Measurements from ENCODE around the gene ZNF771.
"Not testable (repeated sequence)": the region's sequence is repeated elsewhere in the genome, so short reads cannot be mapped to it uniquely, and the experiment has no call there.

ZNF771 gene

GRCh38 chr16:30438835-30439234 is 31.4 kb downstream of the ZNF771 start:
- DNase-seq = no peak

DNA sequence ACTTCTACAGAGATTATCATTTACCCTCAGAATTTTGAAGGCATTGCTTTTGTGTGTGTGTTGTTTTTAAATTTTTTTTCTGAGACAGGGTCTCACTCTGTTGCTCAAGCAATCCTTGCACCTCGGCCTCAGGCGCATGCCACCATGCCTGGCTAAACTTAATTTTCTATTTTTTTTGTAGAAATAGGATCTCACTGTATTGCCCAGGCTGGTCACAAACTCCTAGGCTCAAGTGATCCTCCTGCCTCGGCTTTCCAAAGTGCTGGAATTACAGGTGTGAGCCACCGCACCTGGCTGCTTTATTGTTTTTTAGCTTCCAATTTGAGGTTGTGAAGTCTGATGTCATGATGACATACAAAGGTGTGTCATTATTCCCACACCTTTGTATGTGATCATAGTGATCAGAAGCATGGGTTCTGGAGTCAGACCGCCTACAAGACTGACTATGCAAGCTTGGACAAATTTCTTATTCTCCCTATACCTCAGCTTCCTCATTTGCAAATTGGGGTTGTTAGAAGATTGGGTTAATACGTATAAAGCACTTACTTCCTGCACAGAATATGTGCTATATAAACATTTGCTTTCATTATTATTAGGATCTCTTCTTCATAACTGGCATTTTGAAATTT is 32.4 kb downstream of the ZNF771 start:
- no peak for DNase-seq

DNA sequence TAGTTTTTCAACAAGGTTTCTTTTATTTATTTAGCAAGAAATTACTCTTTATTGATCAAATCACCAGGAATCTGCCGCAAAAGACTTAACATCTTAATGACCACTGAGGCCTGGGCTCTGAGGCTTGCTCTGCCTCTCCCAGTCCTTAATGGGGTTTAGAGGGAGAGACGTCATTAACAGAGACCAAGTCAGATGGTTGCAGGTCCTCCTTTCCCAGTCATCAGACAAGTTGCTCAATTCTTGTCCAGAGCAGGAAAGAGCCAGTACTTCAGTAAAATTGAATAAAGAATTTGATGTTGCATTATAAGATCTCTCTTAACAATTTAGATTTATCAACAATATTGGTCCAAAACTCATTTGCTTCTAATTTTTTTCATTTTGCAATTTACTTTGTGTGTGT is 36.2 kb downstream of the ZNF771 start:
- no peak for DNase-seq

- DNase-seq = no peak
Observed at GRCh38 chr16:30444231-30445148, 37.1 kb downstream of the ZNF771 start.

- no peak for DNase-seq
Observed at GRCh38 chr16:30445149-30445407, 37.7 kb downstream of the ZNF771 start.

- DNase-seq = peak; percentile 99 to 100
Observed at GRCh38 chr16:30445408-30446202, 38.2 kb downstream of the ZNF771 start, which contains the start of gene SEPHS2. SEPHS2 (minus strand) TSS chr16:30445874; CDS start chr16:30445727, 147 bp downstream.

- no peak for DNase-seq
Observed at GRCh38 chr16:30446203-30446595, 38.8 kb downstream of the ZNF771 start.

GRCh38 chr16:30447512-30448226 is 40.3 kb downstream of the ZNF771 start:
- no peak for DNase-seq

DNA sequence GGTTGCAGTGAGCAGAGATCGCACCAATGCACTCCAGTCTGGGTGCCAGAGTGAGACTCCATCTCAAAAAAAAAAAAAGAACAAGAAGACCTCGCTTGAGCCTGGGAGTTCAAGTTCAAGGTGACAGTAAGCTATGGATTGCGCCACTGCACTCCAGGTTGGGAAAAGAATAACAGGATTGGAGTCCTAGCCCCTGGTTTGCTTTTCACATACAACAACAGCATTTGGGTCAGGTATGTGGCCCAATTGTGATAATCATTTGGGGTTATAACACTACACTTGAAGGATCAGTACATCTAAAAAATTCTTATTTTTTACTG is 41.7 kb downstream of the ZNF771 start:
- no peak for DNase-seq

- DNase-seq = not testable (repeated sequence)
Observed at GRCh38 chr16:30452709-30453580, 45.5 kb downstream of the ZNF771 start.

DNA sequence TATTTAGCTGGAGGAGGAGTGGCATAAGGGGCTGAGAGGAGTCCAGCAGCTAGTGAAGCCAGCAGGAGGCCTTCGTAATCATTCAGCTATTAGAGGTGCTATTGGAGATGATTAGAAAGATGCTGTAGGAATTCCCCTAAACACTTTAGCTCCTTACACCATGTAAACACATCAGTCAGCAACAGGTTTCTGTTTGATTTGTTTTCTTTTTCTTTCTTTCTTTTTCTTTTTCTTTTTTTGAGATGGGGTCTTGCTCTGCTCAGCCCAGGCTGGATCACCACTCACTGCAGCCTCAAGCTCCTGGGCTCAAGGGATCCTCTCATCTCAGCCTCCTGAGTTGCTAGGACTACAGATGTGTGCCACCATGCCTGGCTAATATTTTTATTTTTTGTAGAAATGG is 48.9 kb downstream of the ZNF771 start:
- DNase-seq = no peak

- no peak for DNase-seq
Observed at GRCh38 chr16:30457256-30457655, 49.9 kb downstream of the ZNF771 start.

DNA sequence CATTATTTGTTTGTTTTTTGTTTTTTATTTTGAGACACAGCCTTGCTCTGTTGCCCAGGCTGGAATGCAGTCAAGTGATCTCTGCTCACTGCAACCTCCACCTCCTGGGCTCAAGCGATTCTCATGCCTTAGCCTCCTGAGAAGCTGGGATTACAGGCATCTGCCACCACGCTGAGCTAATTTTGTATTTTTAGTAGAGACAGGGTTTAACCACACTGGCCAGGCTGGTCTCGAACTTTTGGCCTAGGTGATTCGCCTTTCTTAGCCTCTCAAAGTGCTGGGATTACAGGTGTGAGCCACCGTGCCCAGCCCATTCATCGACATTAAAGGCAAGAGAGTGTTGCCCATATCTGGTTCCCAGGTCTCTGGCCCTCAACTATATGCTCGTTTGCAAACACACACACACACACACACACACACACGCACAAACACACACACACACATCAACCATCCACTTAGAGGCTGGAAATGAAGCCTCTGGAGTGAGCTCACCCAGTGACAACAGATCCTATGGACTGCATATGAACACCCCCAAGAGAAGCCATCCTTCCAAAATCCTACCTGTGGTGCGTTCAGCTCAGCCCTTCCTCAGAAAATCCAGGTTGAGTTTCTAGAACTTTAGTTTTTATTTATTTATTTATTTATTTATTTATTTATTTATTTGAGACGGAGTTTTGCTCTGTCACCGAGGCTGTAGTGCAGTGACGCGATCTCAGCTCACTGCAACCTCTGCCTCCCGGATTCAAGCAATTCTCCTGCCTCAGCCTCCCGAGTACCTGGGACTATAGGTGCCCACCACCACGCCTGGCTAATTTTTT is 50.5 kb downstream of the ZNF771 start:
- DNase-seq = no peak

DNA sequence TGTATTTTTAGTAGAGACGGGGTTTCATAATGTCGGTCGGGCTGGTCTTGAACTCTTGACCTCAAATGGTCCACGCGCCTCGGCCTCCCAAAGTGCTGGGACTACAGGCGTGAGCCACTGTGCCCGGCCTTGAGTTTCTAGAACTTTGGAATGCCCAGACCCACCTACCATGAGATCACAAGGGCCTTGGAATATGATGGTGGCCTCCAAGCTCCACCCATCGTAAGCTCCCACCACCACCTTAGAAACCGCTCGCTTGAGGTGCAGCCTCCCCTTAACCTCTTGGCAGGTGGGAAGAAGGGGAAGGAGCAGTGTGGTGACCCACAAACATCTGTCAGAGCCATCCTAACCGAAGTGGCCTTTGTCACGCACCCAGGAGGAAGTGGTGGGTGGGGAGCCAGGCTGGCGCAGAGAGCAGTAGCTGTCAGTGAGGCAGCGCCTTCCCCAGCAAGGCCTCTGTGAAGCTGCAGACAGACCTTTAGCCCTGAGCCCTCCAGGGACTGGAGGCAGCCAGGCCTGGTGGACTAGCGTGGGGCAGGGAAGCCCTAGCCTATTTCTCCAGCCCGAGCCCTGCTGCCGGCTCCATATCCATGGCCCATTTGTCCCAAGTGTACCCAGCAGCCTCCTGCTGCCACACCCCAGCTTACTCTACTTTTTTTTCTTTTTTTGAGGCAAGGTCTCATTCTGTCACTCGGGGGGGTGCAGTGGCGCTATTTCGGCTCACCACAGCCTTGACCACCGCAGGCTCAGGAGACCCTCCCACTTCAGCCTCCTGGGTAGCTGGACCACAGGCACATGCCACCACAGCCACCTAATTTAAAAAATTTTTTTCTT is 51.4 kb downstream of the ZNF771 start:
- DNase-seq = peak; percentile 91 to 93

GRCh38 chr16:30459456-30459855 is 52.0 kb downstream of the ZNF771 start:
- DNase-seq = no peak

- not testable (repeated sequence) for DNase-seq
Observed at GRCh38 chr16:30461426-30461825, 54.0 kb downstream of the ZNF771 start.

GRCh38 chr16:30464078-30464477 is 56.7 kb downstream of the ZNF771 start:
- DNase-seq = no peak

All from activated T-cell treated with anti-CD3 and anti-CD28 coated beads, Interleukin-2, amount 50 U/mL, for 48 hours (primary cell).